IMR-90 (cell line): ENCODE results near the gene TDRKH. TPM values are rescaled to one million over a fixed set of nuclear protein-coding genes. Genes with fewer than 3 reads are reported as not detected.

Experiments used
- ATAC-seq: fragments of 200-7000 bp; cut with Tn5 transposase; 2 replicates; pipeline ENCODE4 v1.9.1; 2020; ENCODE audit warnings: low read depth, mild to moderate bottlenecking, moderate library complexity
- BruUV-seq: library from RNA; stranded (reverse); fragments of 400-500 nt; replicated peaks from 2 replicates; lab custom pipeline; 2021; lab: Mats Ljungman, UMichigan
- CTCF ChIA-PET: fragments of 300-600 bp; formaldehyde crosslinking; extraction: SDS; loops from one replicate; lab custom pipeline; 2021; ENCODE audit warnings: antibody characterized with exemption; lab: Yijun Ruan, JAX
- POLR2A ChIA-PET: fragments of 300-600 bp; sonication (Branson Sonifier 250); formaldehyde crosslinking; loops from one replicate; lab custom pipeline; 2022; ENCODE audit warnings: antibody characterized with exemption; ENCODE audit not compliant: unreplicated experiment; lab: Charles Lee
- DNase-seq: peaks from one replicate; pipeline ENCODE4 v3.0.0; 2013
- H2AFZ ChIP-seq: replicated peaks from 2 replicates; pipeline ENCODE3; 2013; ENCODE audit warnings: low read length, mild to moderate bottlenecking; ENCODE audit not compliant: poor library complexity
- H2AK5ac ChIP-seq: 2 replicates; pipeline ENCODE4 v1.6.1; 2013; ENCODE audit warnings: low read depth, low read length, inconsistent platforms
- H2AK9ac ChIP-seq: replicated peaks from 2 replicates; pipeline ENCODE3; 2013; ENCODE audit warnings: mild to moderate bottlenecking, low read depth, low read length, moderate library complexity; ENCODE audit not compliant: poor library complexity
- H2BK120ac ChIP-seq: 2 replicates; pipeline ENCODE4 v1.6.1; 2013; ENCODE audit warnings: low read depth, low read length, inconsistent platforms
- H2BK15ac ChIP-seq: 3 replicates; pipeline ENCODE4 v1.6.1; 2013; ENCODE audit warnings: low read depth, low read length, inconsistent platforms
- H2BK20ac ChIP-seq: 2 replicates; pipeline ENCODE4 v1.6.1; 2013; ENCODE audit warnings: low read depth, mild to moderate bottlenecking, inconsistent platforms, low read length, moderate library complexity
- H2BK5ac ChIP-seq: 2 replicates; pipeline ENCODE4 v1.6.1; 2013; ENCODE audit warnings: mild to moderate bottlenecking, low read depth, low read length, inconsistent platforms; ENCODE audit not compliant: poor library complexity, severe bottlenecking
- H3K14ac ChIP-seq: replicated peaks from 2 replicates; pipeline ENCODE4 v1.6.1; 2013; ENCODE audit warnings: low read depth, low read length, inconsistent platforms
- H3K18ac ChIP-seq: 2 replicates; pipeline ENCODE4 v1.6.1; 2013; ENCODE audit warnings: low read depth, low read length, control low read depth
- H3K23ac ChIP-seq: 2 replicates; pipeline ENCODE4 v1.6.1; 2013; ENCODE audit warnings: low read depth, low read length, inconsistent platforms
- H3K27ac ChIP-seq: 2 replicates; pipeline ENCODE4 v1.5.1; 2013; ENCODE audit warnings: mild to moderate bottlenecking, control low read depth, low read length; ENCODE audit not compliant: insufficient read depth
- H3K27me3 ChIP-seq: 2 replicates; pipeline ENCODE4 v1.6.1; 2013; ENCODE audit warnings: low read length; ENCODE audit not compliant: control insufficient read depth, insufficient read depth
- H3K36me3 ChIP-seq: 2 replicates; pipeline ENCODE4 v1.6.1; 2013; ENCODE audit warnings: low read length, mixed read lengths; ENCODE audit not compliant: control insufficient read depth, insufficient read depth
- H3K4ac ChIP-seq: 2 replicates; pipeline ENCODE4 v1.6.1; 2013; ENCODE audit warnings: low read depth, low read length, inconsistent platforms
- H3K4me1 ChIP-seq: 2 replicates; pipeline ENCODE4 v1.6.1; 2013; ENCODE audit warnings: low read length, mixed read lengths; ENCODE audit not compliant: control insufficient read depth, insufficient read depth
- H3K4me2 ChIP-seq: 2 replicates; pipeline ENCODE4 v1.6.1; 2013; ENCODE audit warnings: low read depth, mild to moderate bottlenecking, control low read depth, low read length, moderate library complexity
- H3K4me3 ChIP-seq: 2 replicates; pipeline ENCODE4 v1.5.1; 2013; ENCODE audit warnings: low read depth, mild to moderate bottlenecking, control low read depth, low read length, moderate library complexity; ENCODE audit not compliant: insufficient read depth
- H3K56ac ChIP-seq: 2 replicates; pipeline ENCODE4 v1.6.1; 2013; ENCODE audit warnings: low read length, inconsistent platforms; ENCODE audit not compliant: insufficient read depth; ENCODE audit errors: extremely low read depth
- H3K79me1 ChIP-seq, 2 experiments: 2 replicates each; pipeline ENCODE4 v1.6.1; 2013; ENCODE audit warnings: low read length in 2 of 2, inconsistent platforms in 1 of 2, low read depth in 1 of 2
- H3K9ac ChIP-seq: 2 replicates; pipeline ENCODE4 v1.6.1; 2013; ENCODE audit warnings: low read depth, low read length, control low read depth
- H3K9me1 ChIP-seq: 2 replicates; pipeline ENCODE4 v1.6.1; 2013; ENCODE audit warnings: low read length, inconsistent platforms; ENCODE audit not compliant: insufficient read depth
- H3K9me3 ChIP-seq: 2 replicates; pipeline ENCODE4 v1.6.1; 2013; ENCODE audit warnings: low read length; ENCODE audit not compliant: control insufficient read depth, insufficient read depth
- H4K20me1 ChIP-seq: 2 replicates; pipeline ENCODE4 v1.6.1; 2013; ENCODE audit warnings: low read length, inconsistent platforms; ENCODE audit not compliant: insufficient read depth
- H4K5ac ChIP-seq: 2 replicates; pipeline ENCODE4 v1.6.1; 2013; ENCODE audit warnings: mild to moderate bottlenecking, low read depth, low read length, control low read depth
- H4K8ac ChIP-seq, 2 experiments: 2 replicates each; pipeline ENCODE4 v1.6.1; 2013; ENCODE audit warnings: low read depth in 2 of 2, low read length in 2 of 2, control low read depth in 1 of 2, inconsistent platforms in 1 of 2
- H4K91ac ChIP-seq: 2 replicates; pipeline ENCODE4 v1.6.1; 2013; ENCODE audit warnings: low read depth, low read length, inconsistent platforms; ENCODE audit not compliant: insufficient read depth
- CEBPB ChIP-seq: IDR thresholded peaks from 2 replicates; pipeline ENCODE4 v1.6.1; 2012; ENCODE audit warnings: low read depth, low read length, improper control_type of control experiment
- CHD1 ChIP-seq: IDR thresholded peaks from 2 replicates; pipeline ENCODE4 v1.6.1; 2012; ENCODE audit warnings: low read depth, low read length, improper control_type of control experiment
- CTCF ChIP-seq: conservative IDR thresholded peaks from 2 replicates; pipeline ENCODE4 v1.5.1; 2012; ENCODE audit warnings: mild to moderate bottlenecking, low read depth, low read length, improper control_type of control experiment
- ELK1 ChIP-seq: fragments of 150-350 bp; IDR thresholded peaks from 2 replicates; pipeline ENCODE4 v1.6.1; 2016; ENCODE audit warnings: low read depth, mild to moderate bottlenecking, low read length, moderate library complexity, borderline replicate concordance
- FOS ChIP-seq: fragments of 150-350 bp; IDR thresholded peaks from 2 replicates; pipeline ENCODE4 v1.6.1; 2016; ENCODE audit warnings: low read depth, low read length
- MAFK ChIP-seq: IDR thresholded peaks from 2 replicates; pipeline ENCODE4 v1.6.1; 2012; ENCODE audit warnings: low read depth, low read length, improper control_type of control experiment
- MXI1 ChIP-seq: IDR thresholded peaks from 2 replicates; pipeline ENCODE4 v1.6.1; 2012; ENCODE audit warnings: low read depth, mild to moderate bottlenecking, low read length, moderate library complexity, borderline replicate concordance
- NFE2L2 ChIP-seq: fragments of 150-350 bp; IDR thresholded peaks from 2 replicates; pipeline ENCODE4 v1.6.1; 2016; ENCODE audit warnings: low read depth, mild to moderate bottlenecking, low read length
- RAD21 ChIP-seq: IDR thresholded peaks from 2 replicates; pipeline ENCODE4 v1.6.1; 2012; ENCODE audit warnings: low read length, improper control_type of control experiment
- RFX5 ChIP-seq: IDR thresholded peaks from 2 replicates; pipeline ENCODE4 v1.8.0; 2012; ENCODE audit warnings: low read depth, mild to moderate bottlenecking, low read length, moderate library complexity
- SMC3 ChIP-seq: fragments of 150-350 bp; IDR thresholded peaks from 2 replicates; pipeline ENCODE4 v1.6.1; 2016; ENCODE audit warnings: low read depth, mild to moderate bottlenecking, antibody characterized with exemption, low read length, moderate library complexity
- WGBS, 2 experiments: methylation state at CpG; one replicate each; pipeline versions ENCODE4 v1.1.5 to v1.1.7; 2013; ENCODE audit warnings: missing lambda C conversion rate in 2 of 2; ENCODE audit not compliant: insufficient read length in 1 of 2; ENCODE audit errors: extremely low coverage in 2 of 2; 5-methylcytosine and 5-hydroxymethylcytosine counted together
- dilution Hi-C: fragments of 300-500 bp; cut with HindIII; formaldehyde crosslinking; loops from one replicate; pipeline ENCODE4 v1.14.3; 2018; ENCODE audit warnings: low sequenced_read_pairs; ENCODE audit not compliant: unreplicated experiment
- in situ Hi-C: fragments of 300-500 bp; cut with MboI; formaldehyde crosslinking; loops from 3 replicates; pipeline ENCODE4 v1.14.3; 2019; ENCODE audit warnings: low sequenced_read_pairs, inconsistent platforms, mixed read lengths
- intact Hi-C: fragments of 100-400 bp; cut with micrococcal nuclease; formaldehyde crosslinking; loops from 2 replicates; pipeline ENCODE4 v1.10.0; 2022
- polyA plus RNA-seq, 3 experiments: library from polyadenylated mRNA; depleted of rRNA; stranded (reverse); fragments of >200 nt; gene quantifications; 2 replicates each; pipeline ENCODE4 v1.2.3, GENCODE V29; 2012; ENCODE audit warnings: low replicate concordance in 1 of 3
- total RNA-seq: library from RNA; depleted of rRNA; stranded (reverse); fragments of >200 nt; gene quantifications from 2 replicates; pipeline ENCODE4 v1.2.3, GENCODE V29; 2012
- TF ChIP-seq, protein P1 (sequence below): fragments of 150-350 bp; IDR thresholded peaks from 2 replicates; pipeline ENCODE4 v1.6.1; 2017; ENCODE audit warnings: mild to moderate bottlenecking, antibody characterized with exemption, low read length, low read depth

TDRKH gene
- total and polyA plus RNA-seq, 2 of the 4 experiments (the other 2 are of a cell fraction): 1.2 to 2.2 TPM

DNA sequence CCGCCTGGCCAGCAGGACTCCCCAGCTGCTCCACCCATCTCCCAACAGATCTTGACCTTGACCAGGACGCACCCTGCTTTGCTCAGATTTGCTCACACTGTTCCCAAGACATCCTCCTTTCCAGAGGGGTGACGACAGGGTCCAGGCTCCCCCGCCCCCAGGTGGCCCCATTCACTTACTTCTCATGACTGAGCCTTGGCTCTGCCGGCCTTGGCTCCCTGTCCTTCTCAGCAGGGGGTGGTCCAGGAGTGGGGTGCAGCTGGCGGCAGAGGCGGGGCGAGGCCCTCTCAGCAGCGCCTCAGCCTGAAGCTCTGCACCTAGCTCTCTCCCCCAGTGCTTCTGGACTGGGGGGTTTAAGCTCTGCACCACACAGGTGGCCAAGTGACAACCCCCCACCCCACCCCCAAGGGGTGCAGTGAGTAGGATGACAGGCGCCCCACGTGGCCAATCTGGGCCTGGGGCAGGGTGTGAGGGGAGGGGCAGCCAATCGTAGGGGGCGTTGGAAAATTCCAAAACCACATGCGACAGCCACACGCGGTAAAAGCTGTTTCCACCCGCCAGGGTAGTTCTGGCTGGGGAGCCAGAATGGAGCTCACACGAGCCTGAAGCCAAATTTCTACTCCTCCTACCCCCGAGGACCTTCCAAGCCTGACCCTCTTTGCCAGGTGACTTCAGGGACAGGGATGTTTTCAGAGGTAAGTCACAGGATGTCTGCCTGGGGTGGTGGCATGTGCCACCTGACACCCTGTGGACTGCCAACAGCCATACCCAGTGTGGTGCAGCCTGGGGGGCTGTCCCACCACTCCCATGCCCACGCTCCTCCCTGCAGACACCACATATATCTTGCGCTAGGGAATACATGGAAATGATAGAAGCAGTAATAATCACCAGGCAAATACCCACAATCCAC lies 35.7 kb upstream of the TDRKH start (continued):
- TF ChIP-seq, protein P1, sequence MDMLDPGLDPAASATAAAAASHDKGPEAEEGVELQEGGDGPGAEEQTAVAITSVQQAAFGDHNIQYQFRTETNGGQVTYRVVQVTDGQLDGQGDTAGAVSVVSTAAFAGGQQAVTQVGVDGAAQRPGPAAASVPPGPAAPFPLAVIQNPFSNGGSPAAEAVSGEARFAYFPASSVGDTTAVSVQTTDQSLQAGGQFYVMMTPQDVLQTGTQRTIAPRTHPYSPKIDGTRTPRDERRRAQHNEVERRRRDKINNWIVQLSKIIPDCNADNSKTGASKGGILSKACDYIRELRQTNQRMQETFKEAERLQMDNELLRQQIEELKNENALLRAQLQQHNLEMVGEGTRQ: no peak

DNA sequence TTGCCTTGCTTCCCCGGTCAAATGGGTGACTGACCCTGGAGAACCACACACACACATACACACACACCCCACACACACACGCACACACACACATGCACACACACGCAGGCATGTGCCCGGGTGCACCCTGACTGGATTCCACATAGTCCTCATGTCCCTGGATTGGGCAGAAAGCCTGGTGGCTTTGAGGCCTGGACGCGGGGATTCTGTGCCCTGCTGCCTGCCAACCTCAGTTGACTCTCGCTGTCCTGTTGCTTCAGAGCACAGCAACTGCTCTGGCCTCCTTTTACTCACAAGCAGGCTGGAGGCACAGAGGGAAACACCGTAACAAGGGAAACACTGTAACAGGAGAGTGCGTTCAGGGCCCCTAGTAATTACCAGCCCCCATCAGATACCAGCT lies 34.9 kb upstream of the TDRKH start:
- no peak overlapping the region for H2BK15ac ChIP-seq
- no peaks in the 10 kb centered on the region for H3K9me1 ChIP-seq
- 65% methylated on average over 2 of the region's 9 CpGs; no CpG with 5 or more reads in 1 of the 2 experiments for WGBS, 2 experiments
- H4K91ac ChIP-seq: no peak overlapping the region
- H3K4me2 ChIP-seq: no peak overlapping the region
- H3K9ac ChIP-seq: no peak overlapping the region
- H3K14ac ChIP-seq: no peak overlapping the region
- H3K27me3 ChIP-seq: peaks cover 69% of the 10 kb centered on the region
- no peak overlapping the region for H3K18ac ChIP-seq
- no peak overlapping the region for H2AK5ac ChIP-seq
- dilution Hi-C loops (no loop called here), in situ Hi-C loops (no loop called here), intact Hi-C loops (no loop called here)
- H2BK20ac ChIP-seq: no peak overlapping the region
- no peak overlapping the region for H2BK5ac ChIP-seq
- H3K4me1 ChIP-seq: no peaks in the 10 kb centered on the region
- no peak overlapping the region for H2AFZ ChIP-seq
- H4K20me1 ChIP-seq: no peaks in the 10 kb centered on the region
- CTCF ChIA-PET: no interaction called here
- H3K27ac ChIP-seq: no peak overlapping the region
- ATAC-seq (no peak), DNase-seq (no peak)
- H4K8ac ChIP-seq: no peak overlapping the region
- BruUV-seq: no TSS peak
- H3K4me3 ChIP-seq: no peak overlapping the region
- H3K56ac ChIP-seq: no peak overlapping the region
- POLR2A ChIA-PET: no interaction called here
- H2AK9ac ChIP-seq: no peak overlapping the region
- no peaks in the 10 kb centered on the region for H3K36me3 ChIP-seq
- no peak overlapping the region for H4K5ac ChIP-seq
- no peak overlapping the region for H3K23ac ChIP-seq
- no peak overlapping the region for H2BK120ac ChIP-seq
- H3K79me1 ChIP-seq: no peaks in the 10 kb centered on the region
- H3K4ac ChIP-seq: no peak overlapping the region
- no peaks in the 10 kb centered on the region for H3K9me3 ChIP-seq
- TF ChIP-seq CTCF: no peak
- TF ChIP-seq RAD21: no peak
- TF ChIP-seq MXI1: no peak
- no peak for TF ChIP-seq ELK1
- TF ChIP-seq RFX5: no peak
- no peak for TF ChIP-seq SMC3
- TF ChIP-seq CEBPB: no peak
- TF ChIP-seq NFE2L2: no peak
- no peak for TF ChIP-seq MAFK
- TF ChIP-seq CHD1: no peak
- TF ChIP-seq FOS: no peak
